NCI-H510A (cell line): ENCODE results near the gene SEC11A.
"Not testable (repeated sequence)": the region's sequence is repeated elsewhere in the genome, so short reads cannot be mapped to it uniquely, and the experiment has no call there.

Source experiments
- DNase-seq: peaks from one replicate; lab custom pipeline; 2025; lab: John Stamatoyannopoulos, UW

The SEC11A gene

DNA sequence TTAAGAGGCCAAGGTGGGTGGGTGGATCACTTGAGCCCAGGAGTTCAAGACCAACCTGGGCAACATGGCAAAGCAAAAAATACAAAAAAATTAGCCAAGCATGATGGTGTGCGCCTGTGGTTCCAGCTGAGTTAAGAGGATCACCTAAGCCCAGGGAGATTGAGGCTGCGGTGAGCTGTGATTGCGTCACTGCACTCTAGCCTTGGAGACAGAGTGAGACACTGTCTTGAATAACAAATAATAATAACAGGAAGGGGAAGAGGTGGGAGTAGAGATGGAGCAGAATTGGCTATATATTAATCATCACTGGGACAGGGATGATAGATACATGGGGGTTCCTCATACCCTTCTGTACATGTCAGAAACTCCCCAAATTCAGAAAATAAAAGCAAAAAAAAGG, 34.1 kb downstream of the SEC11A start:
- no peak for DNase-seq

GRCh38 chr15:84671211-84671610, 44.7 kb downstream of the SEC11A start:
- DNase-seq = no peak

- no peak for DNase-seq
Observed at GRCh38 chr15:84669726-84670125, 46.2 kb downstream of the SEC11A start.

DNA sequence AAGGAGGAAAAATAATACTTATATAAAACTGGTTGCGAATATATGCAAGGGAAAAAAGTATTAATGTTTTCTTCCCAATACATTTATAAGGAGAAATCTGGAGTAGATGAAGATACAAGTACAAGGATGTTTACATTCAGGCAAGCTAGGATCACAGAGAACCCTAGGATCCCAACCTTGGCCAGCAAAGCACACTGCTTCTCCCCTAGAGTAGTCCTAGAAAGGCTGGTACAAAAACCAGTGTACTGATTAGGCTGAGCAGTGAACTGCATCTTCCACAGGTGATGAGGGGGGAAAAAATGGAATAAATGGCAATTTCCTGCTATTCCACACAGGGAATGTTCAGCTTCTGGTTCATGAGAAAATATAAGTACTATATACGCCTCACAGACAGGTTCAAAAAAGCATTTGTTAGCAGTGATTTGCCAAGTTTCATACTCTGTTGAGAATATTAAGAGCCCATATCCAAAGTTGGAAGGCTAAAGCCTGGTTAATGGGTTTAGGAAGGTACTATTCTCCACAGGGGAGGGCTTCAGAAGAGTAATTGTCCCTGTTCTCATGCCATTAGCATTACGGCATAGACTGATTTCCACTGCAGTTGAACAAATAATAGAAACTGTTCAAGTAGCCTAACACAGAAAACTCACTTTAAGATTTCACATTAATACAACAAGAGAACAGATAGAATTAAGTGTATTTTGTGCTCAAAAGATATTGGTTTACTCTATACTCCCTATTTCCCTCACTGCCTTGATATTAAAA, 47.5 kb downstream of the SEC11A start:
- no peak for DNase-seq

DNA sequence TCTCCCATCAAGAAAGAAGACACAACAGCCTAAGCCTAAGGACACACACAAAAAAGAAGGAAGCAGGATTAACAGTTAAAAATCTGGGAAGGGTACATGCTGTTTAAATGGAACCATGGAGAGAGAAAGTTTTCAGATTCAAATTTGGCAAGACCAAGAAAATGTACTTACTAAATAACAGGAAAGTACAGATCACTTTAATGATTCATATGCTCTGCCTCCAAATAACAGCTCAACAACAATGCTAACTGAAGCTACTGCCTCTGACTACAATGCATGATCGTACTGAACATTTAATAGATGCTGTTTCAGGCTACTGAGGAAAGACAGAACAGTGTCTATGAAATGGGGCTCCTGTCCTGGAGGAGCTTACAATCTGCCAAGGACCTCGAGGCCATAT, 49.6 kb downstream of the SEC11A start:
- DNase-seq = no peak

DNA sequence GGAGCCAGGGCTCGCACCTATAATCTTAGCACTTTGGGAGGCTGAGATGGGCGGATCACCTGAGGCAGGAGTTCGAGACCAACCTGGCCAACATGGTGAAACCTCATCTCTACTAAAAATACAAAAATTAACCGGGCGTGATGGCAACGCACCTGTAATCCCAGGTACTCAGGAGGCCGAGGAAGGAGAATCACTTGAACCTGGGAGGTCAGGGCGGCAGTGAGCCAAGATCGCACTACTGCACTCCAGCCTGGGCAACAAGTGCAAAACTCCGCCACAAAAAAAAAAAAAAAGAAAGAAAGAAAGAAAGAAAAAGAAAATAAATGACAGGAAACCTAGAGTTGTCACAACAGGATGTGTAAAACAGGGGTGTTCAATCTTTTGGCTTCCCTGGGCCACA, 54.9 kb downstream of the SEC11A start:
- no peak for DNase-seq

DNA sequence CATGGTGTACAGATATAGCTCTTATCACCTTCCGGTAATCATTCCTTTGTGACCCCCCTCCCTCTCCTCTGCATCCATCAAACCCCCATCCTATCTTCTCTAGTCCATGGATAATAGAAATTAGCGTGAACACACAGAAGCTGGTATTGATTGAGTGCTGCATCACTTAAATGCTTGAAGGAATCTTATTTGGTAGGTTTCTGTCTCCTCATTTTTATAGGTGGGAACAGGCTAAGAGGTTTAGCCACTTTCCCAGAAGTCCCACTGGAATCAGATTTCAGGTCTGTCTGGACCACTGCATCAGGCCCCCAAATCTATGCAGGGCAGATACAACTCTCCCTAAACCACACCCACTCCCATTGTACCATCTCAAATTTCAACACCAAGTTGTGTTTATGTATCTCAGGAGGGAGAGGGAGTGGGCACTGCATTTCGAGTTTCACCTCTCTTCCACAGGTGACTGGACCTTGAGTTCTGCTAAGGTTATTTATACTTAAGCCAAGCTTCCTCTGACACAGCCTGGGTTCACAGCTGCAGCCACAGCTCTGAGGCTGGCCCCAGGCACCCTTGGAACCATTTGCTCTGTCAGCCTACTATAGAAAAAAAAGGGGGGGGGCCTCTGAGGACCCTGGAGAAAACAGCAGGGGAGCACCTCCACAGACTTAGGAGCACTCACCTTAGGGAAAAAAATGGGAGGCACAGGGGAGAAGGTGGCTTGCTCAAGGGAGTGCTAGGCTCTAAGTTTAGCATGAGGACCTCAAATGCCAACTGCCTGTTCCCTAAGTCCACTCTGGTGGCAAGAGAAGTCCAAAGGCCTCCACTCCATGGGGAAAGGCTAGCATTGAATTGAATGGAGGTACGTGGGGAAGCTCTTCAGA, 55.8 kb downstream of the SEC11A start:
- DNase-seq = no peak

DNA sequence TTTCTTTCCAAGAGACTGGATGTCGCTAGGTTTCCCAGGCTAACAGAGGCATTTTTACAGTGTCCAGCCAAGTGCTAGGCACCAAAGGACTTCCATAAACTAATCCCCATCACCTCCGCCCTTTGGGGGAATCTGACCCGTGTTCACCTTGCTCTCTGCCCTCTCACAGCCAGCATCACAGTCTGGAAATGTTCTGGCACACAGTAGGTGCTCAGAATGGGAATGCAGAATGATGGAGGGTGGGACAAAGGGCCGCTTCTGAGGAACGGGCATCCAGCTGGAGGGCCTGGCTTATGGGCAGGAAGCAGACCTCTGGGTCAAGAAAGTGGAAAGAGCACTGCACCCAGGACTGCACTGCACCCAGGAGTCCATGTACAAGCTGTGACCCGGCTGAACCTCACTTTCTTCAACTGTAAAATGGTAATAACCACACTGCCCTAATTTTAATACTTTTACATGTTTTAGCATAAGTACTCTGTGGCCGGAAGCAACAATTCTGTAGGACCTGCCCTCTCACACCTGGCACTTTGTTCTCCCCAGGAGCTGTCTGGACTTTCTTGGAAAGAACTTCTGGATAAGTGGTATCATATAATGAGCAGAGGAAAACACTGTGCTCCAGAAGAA, 57.0 kb downstream of the SEC11A start:
- no peak for DNase-seq

GRCh38 chr15:84658080-84658787, 57.7 kb downstream of the SEC11A start, which contains the start of gene NMB:
Gene NMB (minus strand): TSS chr15:84658199. CDS start chr15:84658152, 47 bp downstream.
- DNase-seq = peak; percentile 77

DNA sequence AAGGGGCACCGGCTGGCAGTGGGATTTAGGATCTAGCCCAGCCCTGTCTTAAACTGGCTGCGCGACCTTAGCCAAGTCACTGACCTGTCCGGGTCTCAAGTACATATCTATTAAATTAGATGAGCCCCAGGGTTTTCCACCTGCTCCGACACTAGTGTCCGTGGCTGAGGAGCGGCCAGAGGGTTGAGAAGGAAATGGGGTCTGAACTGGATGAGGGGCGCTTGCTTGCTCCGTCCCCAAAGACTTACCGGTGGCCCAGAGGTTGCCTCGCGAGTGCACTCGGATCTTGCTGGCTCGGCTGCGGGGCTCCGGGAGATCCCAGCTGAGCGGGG, 58.2 kb downstream of the SEC11A start:
- no peak for DNase-seq

DNA sequence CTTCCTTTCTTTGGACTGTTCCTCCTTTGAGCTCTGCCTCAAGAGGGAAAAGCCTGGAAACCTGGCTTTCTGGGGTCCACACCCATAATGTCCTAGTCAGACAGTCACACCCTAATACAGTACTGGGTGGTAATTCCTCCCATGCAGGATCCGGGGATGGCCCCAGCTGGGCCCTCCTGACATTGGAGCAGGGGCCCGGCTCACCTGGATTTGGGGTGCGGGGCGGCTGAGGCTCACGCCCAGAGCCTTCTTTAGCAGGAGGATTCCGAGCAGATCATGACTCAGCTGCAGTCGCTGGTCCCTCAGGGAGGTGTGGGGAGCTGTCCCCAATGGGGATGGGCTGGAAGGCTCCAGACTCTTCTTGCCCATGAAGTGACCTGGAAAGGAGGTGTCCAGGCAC, 59.0 kb downstream of the SEC11A start:
- no peak for DNase-seq

- peak; percentile 47 for DNase-seq
Observed at GRCh38 chr15:84654689-84655453, 61.1 kb downstream of the SEC11A start.

- DNase-seq = peak; percentile 73
Observed at GRCh38 chr15:84653910-84654688, 61.8 kb downstream of the SEC11A start, which contains the start of gene WDR73. Gene WDR73 (minus strand): TSS chr15:84654283. CDS start chr15:84654274, 9 bp downstream.

GRCh38 chr15:84653584-84653909, 62.4 kb downstream of the SEC11A start:
- DNase-seq = no peak

DNA sequence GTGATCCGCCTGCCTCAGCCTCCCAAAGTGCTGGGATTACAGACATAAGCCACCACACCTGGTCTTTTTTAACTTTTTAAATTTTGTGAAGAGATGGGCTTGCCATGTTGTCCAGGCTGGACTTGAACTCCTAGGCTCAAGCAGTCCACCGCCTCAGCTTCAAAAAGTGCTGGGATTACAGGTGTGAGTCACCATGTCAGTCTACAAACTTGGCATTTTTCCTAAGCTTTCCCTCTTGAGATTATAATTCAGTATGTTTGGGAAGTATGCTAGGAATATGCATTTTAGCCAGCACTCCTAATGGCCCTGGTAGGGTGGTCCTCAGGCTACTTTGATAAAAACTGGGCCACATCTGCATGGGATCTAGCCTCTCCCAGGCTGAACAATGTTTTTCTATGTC, 66.2 kb downstream of the SEC11A start:
- DNase-seq = no peak

DNA sequence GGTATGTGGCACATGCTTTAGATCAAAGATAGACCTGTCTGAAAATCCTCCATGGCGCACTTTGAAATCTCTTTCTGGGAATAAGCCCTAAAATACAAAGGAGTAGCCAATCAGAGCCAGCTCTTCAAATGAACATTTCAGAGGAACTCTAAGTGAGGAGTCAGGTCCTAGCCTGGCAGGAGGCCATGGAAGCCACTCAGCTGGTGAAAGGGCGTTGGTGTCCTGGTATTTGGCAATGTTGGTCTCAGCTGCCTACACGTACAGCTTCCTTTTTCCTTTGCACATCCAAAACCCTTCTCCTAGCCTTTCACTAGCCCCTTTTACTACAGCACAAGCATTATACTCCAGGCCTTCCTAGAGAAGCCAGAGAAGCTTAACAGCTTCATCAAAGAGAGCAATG, 67.4 kb downstream of the SEC11A start:
- no peak for DNase-seq

- no peak for DNase-seq
Observed at GRCh38 chr15:84647726-84648125, 68.2 kb downstream of the SEC11A start.

DNA sequence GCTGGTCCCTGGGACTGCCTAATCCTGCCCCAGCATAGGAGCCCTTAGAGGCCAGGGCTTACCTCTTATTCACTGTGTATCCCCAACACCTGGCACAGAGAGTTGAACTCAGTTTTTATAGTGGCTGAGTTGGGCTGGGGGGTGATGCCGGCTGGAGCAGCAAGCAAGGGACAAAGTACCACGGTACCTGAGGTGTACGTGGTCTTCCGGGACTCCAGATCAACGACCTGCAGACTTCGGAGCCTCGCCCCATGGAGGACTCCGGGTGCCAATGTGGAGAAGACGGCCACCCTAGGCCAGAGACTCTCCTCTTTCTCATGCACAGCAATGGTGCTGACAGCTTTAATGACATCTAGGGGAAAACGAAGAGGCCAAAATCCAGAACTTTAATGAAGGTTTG, 69.9 kb downstream of the SEC11A start:
- DNase-seq = no peak

DNA sequence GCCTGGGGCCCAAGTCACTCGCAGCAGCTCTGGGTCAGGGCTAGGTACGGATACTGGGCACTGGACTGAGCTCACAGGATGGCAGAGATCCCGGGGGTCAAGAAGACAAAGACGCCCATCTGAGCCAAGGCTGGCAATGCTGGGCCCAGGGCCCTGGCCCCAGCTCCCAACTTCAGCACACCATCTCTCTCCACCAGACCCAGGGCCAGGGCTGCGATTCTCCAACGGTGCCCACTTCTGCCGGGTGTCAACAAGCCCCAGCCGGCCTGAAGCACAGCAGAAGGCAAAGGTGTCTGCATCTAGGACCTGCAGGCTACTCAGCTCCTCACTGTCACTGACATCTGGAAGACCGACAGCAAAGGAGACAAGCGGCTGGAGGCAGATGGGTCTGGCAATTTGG, 70.4 kb downstream of the SEC11A start:
- no peak for DNase-seq

DNA sequence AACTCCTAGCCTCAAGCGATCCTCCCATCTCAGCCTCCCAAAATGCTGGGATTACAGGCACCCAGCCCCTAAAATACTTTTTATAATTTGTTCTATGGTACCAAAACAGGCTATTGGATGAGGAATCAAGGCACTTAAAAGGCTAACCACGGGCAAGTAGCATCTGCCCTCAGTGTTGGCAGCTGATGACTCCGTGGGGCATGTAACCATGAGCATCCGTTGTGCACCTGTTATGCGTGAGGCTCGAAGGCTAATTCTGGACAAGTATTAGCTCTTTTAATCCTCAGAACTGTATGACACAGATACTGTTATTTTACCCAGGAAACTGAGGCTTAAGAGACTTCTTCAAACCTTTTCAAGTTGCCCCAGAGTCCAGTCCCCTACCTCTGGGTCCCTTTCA, 72.1 kb downstream of the SEC11A start:
- DNase-seq = no peak

DNA sequence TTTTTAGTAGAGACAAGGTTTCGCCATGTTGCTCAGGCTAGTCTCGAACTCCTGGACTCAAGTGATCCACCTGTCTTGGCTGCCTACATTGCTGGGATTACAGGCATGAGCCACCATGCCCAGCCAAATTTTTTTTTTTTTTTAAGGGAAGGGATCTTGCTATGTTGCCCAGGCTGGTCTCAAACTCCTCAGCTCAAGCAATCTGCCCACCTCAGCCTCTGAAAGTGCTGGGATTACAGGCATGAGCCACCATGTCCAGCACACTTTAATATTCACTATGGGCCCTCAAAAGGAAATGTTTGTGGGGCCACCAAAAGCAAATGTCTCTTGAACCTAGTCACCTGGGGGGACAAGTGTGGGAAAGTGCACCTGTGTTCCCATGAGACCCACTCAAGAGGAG, 73.3 kb downstream of the SEC11A start:
- DNase-seq = not testable (repeated sequence)
